ENCODE results near the gene MAP3K1. TPM values are rescaled to one million over a fixed set of nuclear protein-coding genes. Genes with fewer than 3 reads are reported as not detected.
A peak's percentile ranks its signal among the peaks of the same experiment; 100 is the strongest.

Gene MAP3K1
- total RNA-seq, 1 donor from 2014 or later: 20.3 TPM

DNA sequence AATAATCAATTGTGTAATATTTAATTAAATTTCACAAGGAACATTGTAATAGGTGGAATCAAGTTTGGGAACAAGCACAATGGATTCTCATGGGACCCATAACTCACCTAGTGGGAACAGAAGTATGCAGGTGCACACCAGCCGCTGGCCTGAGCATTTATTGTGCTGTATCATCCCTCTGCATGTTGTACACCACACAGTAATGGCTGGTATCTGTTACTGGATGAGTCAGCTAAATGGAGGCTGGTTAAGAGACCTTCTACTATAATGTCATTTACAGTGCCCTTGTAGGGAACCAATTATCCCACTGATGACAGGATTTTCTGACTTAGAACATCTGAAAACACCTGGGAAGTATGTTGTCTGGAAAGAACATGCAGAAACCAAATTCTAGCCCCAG is 3.2 kb upstream of the MAP3K1 start:
- no peaks in the 10 kb centered on the region for H3K27me3 ChIP-seq
- no peak overlapping the region for H3K4me3 ChIP-seq
- no peaks in the 10 kb centered on the region for H3K9me3 ChIP-seq
- intact Hi-C loops (cut with DNase I): no loop called here
- no peaks in the 10 kb centered on the region for H3K36me3 ChIP-seq
- no peak for ATAC-seq
- TF ChIP-seq, protein P1, sequence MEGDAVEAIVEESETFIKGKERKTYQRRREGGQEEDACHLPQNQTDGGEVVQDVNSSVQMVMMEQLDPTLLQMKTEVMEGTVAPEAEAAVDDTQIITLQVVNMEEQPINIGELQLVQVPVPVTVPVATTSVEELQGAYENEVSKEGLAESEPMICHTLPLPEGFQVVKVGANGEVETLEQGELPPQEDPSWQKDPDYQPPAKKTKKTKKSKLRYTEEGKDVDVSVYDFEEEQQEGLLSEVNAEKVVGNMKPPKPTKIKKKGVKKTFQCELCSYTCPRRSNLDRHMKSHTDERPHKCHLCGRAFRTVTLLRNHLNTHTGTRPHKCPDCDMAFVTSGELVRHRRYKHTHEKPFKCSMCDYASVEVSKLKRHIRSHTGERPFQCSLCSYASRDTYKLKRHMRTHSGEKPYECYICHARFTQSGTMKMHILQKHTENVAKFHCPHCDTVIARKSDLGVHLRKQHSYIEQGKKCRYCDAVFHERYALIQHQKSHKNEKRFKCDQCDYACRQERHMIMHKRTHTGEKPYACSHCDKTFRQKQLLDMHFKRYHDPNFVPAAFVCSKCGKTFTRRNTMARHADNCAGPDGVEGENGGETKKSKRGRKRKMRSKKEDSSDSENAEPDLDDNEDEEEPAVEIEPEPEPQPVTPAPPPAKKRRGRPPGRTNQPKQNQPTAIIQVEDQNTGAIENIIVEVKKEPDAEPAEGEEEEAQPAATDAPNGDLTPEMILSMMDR (IDR thresholded peaks at IDR 0.05): no peak
- H3K27ac ChIP-seq: no peak overlapping the region
- no peaks in the 10 kb centered on the region for H3K4me1 ChIP-seq
- DNase-seq: no peak

DNA sequence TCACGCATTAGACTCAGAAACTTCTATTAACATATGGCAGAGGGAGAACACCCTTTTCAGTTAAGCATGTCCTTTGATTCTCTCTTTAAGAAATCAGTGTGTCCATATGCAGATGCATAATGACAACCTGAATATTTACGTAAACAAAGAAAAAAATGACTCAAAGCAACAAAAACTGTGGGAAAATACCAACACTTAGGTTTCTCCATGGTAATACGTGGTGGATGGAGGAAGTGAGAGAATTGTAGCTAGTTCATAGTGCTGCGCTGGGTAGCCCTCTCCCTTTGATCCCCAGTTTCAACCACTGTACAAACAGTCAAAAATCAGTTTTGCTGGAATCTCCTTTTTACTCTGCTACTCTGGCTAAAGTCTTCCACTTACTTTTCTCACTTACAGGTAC is 2.0 kb upstream of the MAP3K1 start:
- Histone ChIP-seq H3K4me3 (no peak overlapping the region), H3K27ac (no peak overlapping the region)
- intact Hi-C loops (cut with DNase I): no loop called here

DNA sequence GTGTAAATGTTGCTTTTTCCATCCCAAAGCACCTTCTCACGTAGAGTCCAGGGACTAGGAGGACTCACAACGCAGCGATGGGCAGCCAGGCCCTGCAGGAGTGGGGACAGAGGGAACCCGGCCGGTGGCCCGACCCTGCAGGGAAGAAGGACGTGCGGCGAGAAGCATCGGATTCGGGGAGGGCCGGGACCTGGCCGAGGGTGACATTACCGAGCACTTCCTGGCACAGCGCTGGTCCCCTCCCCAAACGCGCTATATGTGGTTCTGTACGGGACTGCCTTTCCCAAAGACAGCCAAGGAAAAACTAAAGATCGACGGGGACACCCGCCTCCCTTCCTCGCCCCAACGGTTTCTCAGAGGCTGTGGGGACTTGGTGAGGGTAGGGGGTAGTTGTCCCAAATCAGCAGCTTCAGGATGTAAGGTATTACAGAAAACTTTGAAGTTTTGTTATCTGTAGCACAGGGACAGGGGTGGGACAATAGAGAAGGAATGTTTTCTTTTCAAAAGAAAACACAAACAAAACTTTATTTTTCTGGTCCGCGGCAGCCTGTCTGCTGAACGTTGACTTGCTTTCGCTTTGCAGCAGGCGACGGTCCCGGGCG is 887 bp upstream of the MAP3K1 start:
- Histone ChIP-seq H3K27me3 (no peaks in the 10 kb centered on the region), H3K4me3 (peak overlapping the region; percentile 88), H3K9me3 (no peaks in the 10 kb centered on the region), H3K4me1 (peaks cover 22% of the 10 kb centered on the region), H3K27ac (peak overlapping the region; percentile 91), H3K36me3 (no peaks in the 10 kb centered on the region)
- DNase-seq: peak; percentile 76
- peak; percentile 18 for ATAC-seq
- TF ChIP-seq, protein P1 (IDR thresholded peaks at IDR 0.05): no peak
- intact Hi-C loops (cut with DNase I): no loop called here

More for the DNA sequence above, 2.0 kb upstream of the MAP3K1 start:
- Histone ChIP-seq H3K4me1 (peaks cover 10% of the 10 kb centered on the region), H3K27me3 (no peaks in the 10 kb centered on the region), H3K36me3 (no peaks in the 10 kb centered on the region), H3K9me3 (no peaks in the 10 kb centered on the region)
- ATAC-seq (no peak), DNase-seq (no peak)
- TF ChIP-seq, protein P1 (IDR thresholded peaks at IDR 0.05): no peak

DNA sequence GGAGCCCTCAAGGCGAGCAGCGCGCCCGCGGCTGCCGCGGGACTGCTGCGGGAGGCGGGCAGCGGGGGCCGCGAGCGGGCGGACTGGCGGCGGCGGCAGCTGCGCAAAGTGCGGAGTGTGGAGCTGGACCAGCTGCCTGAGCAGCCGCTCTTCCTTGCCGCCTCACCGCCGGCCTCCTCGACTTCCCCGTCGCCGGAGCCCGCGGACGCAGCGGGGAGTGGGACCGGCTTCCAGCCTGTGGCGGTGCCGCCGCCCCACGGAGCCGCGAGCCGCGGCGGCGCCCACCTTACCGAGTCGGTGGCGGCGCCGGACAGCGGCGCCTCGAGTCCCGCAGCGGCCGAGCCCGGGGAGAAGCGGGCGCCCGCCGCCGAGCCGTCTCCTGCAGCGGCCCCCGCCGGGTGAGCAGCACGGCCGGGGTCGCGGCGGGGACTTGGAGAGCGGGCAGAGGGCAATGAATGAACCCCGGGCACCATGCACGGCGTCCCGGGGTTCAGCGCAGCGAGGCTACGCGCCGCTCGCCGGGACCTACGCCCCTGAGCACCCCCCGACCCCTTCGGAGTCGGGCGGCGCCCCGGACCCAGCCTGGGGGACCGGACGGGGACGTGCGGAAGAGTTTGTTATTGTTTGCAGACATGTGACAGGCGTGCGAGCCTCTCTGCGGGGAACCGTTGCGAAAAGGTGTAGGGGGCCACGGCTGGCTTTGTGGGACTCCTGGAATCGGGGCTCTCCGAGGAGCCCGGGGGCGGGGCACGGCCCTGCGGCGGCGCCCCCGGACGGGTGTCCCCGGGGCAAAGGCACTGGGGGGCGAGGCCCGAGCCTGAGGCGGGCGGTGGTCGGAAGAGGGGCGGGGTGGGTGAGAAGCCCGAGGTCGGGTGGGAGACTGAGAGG is 553 bp downstream of the MAP3K1 start:
- intact Hi-C loops (cut with DNase I): no loop called here

DNA sequence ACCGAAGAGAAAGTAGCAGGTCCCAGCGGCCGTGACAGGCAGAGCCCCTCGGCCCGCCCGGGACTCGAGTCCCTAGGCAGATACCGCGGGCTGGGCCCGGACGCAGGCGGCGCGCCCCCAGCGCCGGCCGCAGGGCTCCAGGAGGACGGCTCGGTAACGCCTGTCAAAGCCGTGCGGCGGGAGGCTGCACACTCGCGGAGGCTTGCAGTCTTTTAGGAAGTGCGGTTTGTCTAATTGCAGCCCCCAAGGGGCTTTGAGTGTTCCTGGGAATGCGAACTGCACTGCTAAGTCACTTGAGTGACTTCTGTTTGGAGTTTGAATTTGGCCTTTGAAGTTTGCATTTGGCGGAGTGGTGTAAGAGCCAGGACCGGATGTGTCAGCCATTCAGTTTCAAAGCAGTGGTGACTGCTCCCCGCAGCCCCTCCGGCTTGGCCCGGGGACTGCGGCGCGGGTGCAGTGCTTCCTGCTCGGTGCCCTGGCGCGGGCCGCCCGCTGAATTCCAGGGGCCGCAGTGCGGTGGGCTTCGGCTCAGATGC is 1.3 kb downstream of the MAP3K1 start:
- H3K4me1 ChIP-seq: peaks cover 33% of the 10 kb centered on the region
- H3K27ac ChIP-seq: peak overlapping the region; percentile 91
- DNase-seq (peak; percentile 81), ATAC-seq (peak; percentile 49)
- TF ChIP-seq, protein P1 (IDR thresholded peaks at IDR 0.05): no peak
- H3K27me3 ChIP-seq: no peaks in the 10 kb centered on the region
- no peaks in the 10 kb centered on the region for H3K9me3 ChIP-seq
- intact Hi-C loops (cut with DNase I): no loop called here
- H3K4me3 ChIP-seq: peak overlapping the region; percentile 88
- no peaks in the 10 kb centered on the region for H3K36me3 ChIP-seq

More for the DNA sequence above, 553 bp downstream of the MAP3K1 start:
- Histone ChIP-seq H3K9me3 (no peaks in the 10 kb centered on the region), H3K27ac (peak overlapping the region; percentile 91), H3K36me3 (no peaks in the 10 kb centered on the region), H3K4me1 (peaks cover 33% of the 10 kb centered on the region), H3K4me3 (peak overlapping the region; percentile 88), H3K27me3 (no peaks in the 10 kb centered on the region)
- ATAC-seq: peak; percentile 46
- TF ChIP-seq, protein P1 (IDR thresholded peaks at IDR 0.05): no peak
- DNase-seq: peak; percentile 86

All from upper lobe of right lung (tissue), 1 donor.